GM21737 (cell line): ENCODE measurements around the gene CTIF.
"Not testable (repeated sequence)": the region's sequence is repeated elsewhere in the genome, so short reads cannot be mapped to it uniquely, and the experiment has no call there.

Experiments
- ATAC-seq: cut with Tn5 transposase; IDR thresholded peaks from one replicate; pipeline ENCODE4 v1.9.1; 2021; ENCODE audit warnings: mild to moderate bottlenecking, moderate library complexity; ENCODE audit not compliant: unreplicated experiment

The CTIF gene

GRCh38 chr18:48857023-48857694 lies 318.3 kb downstream of the CTIF start:
- no peak for ATAC-seq

DNA sequence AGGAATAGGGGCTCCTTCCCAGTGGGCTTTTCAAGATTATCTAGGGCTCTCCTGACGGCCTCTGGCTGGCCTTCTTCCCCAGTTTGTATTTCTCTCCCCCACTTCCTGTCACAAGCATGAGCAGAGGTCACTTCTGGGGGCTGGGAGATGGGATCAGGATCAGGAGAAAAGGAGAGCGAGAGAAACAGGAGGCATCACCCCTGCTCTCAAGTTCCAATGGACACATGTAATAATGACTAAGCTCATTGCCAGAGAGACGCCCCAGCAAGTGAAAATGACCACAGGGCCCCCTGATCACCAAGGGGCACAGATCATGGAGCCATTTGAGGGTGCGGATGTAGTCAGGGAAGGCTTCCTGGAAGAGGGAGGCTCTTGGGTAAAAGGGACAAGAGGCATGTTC lies 319.8 kb downstream of the CTIF start:
- ATAC-seq = no peak

- no peak for ATAC-seq
These were observed 320.8 kb downstream of the CTIF start for GRCh38 chr18:48859311-48860268.

DNA sequence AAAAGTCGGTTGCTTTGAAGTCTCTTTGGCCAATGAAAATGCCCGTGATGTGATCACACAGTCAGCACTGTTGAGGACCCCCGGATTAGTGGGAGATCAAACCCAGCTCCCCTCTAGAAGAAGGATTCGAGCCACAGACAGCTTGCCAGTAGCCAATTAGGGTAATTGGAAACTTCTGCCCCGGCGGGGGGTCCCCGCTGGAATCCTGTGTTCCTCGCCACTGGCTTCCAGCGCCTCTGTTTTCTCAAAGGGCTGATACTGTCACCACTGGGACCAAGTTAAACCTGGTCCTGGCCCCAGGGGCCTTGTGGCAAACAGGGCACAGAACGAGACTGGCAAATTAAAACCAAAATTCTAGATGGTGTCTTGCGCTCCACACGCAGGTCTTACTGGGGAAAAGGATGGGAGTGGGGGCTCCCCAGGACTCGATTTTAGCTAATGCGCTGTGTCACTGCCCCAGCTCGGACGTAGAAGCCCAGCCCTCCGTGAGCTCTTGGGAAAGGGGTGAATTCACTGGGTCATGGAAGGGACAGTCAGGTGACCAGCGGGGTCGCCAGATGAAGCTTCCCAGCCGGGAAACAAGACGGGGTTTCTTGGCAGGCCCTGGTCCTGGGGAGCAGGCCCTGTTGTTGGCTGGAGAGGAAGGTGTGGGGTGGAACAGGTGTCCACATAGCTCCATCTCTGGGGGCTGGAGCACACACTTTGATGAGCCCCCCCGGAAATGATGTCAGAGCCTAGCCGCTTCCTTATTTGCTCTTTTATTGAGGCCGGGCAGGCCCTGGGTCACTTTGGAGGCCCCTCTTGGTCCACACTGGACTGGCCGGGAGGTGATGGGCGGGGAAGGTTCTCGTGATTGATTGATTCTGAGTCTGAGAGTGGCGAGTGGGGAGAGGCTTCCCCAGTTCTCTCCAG lies 321.7 kb downstream of the CTIF start:
- no peak for ATAC-seq

- ATAC-seq = no peak
These were observed 322.4 kb downstream of the CTIF start for GRCh38 chr18:48861181-48861708.

DNA sequence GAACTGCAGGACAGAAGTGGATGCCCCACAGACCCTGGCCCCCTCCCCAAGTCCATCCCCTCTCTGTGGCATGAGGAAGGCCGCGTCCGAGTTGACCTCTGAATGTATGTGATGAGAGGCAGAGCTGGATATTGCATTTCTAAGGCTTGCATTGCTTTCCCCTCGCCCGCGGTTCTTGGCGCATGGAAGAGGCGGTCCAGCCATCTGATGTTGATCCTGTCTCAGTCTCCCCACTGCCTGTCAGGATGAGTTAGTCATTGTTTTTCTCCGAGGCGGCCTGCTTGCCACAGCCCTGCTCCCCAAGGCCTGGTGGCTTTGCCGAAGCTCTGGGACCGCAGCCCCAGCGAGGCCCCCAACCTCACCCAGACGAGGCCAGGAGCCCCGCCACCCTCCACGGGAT lies 323.3 kb downstream of the CTIF start:
- no peak for ATAC-seq

GRCh38 chr18:48862678-48863270 lies 323.9 kb downstream of the CTIF start:
- ATAC-seq = no peak

GRCh38 chr18:48863432-48864065 lies 324.7 kb downstream of the CTIF start:
- ATAC-seq = no peak

GRCh38 chr18:48864876-48865275 lies 326.0 kb downstream of the CTIF start:
- no peak for ATAC-seq

- ATAC-seq = no peak
These were observed 327.4 kb downstream of the CTIF start for GRCh38 chr18:48866028-48866733.

DNA sequence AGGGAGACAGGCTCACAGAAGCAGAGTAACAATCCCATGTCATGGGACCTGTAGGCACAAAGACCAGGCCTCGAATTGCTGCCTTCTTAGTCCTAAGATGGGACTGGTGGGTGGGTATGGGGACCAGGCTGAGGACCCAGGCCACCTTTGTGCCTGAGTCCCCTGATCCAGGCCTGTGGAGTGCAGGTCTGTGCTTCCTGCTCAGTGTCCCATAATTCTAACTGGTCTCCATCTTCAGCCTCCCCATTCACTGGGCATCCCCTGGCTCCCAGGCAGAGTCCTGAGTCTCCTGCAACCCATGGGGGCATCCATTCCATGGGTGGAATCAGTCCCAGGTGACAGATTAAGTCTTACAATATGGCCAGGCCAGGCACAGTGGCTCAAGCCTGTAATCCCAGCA lies 328.0 kb downstream of the CTIF start:
- ATAC-seq = no peak

DNA sequence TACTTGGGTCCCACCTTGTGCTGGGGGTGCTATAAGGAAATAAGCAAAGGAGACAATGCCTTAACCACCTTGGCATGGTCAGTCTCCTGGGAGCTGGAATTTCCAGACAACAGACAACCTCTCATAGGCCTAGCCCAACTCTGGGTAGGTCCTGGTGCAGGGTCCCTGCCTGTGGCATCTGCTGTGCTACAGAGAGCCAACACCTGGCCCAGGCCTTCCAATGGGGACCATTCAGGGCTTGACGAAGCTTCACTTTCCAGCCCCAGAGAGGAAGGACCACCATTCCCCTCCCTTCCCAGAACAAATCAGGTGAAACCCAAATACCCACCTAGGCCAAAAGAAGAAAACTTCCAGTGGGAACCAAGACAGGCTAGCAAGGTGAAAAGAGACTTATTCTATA lies 329.1 kb downstream of the CTIF start:
- ATAC-seq = no peak

DNA sequence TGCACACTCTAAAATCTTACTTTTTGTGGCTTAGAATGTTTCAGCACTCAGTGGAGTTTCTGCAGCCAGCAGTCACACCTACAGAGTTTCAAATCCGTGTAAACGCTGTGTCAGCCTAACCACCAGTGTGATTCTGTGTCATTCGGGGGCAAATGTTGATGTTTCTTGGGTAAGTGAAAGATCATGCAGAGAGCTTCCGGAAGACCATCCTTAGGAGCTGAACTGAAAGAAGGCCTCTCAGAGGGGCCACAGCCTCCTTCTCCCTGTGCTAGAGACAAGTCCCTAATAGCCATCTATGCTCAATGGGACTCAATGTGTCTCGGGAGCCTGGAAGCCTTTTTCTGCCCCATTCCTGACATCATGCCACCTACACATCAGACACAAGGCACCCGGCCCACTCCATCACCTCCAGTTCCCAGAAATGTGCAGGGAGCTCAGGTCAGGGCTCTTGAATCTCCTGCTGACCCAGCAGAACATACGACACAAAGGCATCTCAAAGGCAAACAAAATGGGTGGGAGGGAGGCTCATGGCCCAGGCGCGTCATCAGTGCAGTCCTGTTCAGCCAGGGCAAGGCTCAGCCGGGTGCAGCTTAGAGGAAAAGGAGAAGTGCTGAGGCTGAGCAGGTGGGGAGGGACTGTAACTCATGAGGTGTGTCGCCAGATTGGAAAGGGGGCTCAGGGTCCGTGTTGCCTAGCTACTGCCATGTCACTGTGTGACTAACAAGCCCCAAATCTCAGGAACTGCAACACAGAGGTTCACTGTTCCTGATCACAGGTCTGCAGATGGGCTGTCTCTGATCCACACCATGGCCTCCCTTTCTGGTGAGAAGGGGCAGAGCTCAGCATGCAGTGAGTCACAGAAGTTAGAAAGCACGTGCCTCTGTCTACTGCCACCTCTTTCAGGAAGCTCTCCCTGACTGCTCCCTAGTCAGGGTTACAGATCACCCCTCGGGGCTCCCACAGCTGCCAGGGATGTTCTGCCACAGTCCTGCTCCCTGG lies 329.9 kb downstream of the CTIF start:
- ATAC-seq = peak; percentile 75

DNA sequence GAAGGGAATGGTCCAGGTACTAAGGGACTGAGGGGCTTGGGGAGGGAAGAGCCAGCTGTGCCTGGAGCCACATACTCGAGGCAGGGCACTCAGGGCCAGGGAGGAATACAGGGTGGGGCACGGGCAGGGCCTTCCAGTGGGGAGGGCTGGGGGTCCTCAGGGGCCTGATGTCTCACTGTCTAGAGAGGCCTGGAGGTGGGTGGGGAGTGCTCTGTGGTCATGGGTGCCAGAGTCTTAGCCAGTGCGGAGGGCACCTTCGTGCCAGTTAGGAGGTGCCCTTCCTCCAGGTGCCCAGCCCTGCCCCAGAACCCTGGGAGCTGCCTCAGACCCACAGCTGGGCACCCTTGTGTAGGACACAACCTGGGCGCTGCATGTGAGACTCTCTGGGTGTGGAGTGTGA lies 330.8 kb downstream of the CTIF start:
- ATAC-seq = no peak

DNA sequence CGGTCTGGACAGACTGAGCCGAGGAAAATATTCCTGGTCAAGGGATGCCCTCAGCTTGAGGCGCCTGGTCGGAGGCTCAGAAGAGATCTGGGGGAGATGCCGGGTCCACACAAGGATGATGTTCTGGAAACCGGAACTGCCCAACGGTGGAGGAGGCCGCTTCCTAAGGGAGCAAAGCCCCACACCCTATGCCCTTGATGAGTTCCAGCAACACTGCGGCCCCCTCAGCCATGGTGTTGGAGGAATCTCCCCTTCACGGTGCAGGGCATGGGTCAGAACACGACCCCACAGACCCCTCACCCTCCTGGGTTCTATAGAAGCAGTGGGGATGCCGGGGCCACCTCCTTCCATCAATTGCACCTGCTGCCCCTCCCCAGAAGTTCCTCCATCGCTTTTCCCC lies 332.1 kb downstream of the CTIF start:
- ATAC-seq = not testable (repeated sequence)

- no peak for ATAC-seq
These were observed 332.7 kb downstream of the CTIF start for GRCh38 chr18:48871391-48872166.
